Hepatic stellate cell (primary cell): ENCODE data around the gene TMED6.

ENCODE experiments used
- DNase-seq: peaks from one replicate; pipeline ENCODE4 v3.0.0; 2011; ENCODE audit warnings: low spot score

TMED6 gene

DNA sequence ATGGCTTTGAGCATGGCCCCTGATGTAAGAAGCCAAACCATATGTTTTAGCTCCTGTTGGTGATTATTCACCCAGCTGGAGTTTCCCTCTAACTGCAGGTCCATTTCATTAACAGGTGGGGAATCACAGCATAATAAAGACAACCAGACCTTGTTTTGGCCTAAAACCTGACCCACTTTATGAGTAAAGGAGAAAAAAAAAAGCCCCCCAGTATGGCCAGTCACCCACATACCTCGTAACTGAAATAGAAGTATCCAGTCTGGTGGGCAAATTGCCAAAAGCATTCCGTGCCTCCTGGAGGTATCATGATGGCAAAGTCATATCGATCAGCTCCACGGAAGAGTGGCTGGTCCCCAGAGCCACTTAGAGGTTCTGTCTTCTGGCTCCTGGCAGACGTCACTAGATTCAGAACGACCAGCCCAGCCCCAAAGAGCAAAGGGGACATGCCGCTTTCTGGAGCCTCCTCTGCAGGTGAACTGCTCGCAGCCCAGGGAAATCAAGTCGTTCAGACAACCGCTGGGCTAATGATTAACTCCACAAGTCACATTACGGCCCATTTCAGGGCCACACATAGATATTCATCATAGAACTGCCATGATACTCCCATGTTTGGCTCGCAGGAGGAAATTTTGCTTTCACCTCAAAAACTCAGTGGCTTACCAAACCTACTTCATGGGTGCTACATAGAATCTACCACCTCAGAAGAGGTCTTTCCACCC lies at the start of gene TMED6:
Gene TMED6 (minus strand): TSS at position 478 of the 719 bp plus-strand sequence. CDS start 33 bp downstream, at position 445.
- no peak for DNase-seq

GRCh38 chr16:69399361-69399760 lies 47.8 kb upstream of the TMED6 start:
- DNase-seq, result no peak

DNA sequence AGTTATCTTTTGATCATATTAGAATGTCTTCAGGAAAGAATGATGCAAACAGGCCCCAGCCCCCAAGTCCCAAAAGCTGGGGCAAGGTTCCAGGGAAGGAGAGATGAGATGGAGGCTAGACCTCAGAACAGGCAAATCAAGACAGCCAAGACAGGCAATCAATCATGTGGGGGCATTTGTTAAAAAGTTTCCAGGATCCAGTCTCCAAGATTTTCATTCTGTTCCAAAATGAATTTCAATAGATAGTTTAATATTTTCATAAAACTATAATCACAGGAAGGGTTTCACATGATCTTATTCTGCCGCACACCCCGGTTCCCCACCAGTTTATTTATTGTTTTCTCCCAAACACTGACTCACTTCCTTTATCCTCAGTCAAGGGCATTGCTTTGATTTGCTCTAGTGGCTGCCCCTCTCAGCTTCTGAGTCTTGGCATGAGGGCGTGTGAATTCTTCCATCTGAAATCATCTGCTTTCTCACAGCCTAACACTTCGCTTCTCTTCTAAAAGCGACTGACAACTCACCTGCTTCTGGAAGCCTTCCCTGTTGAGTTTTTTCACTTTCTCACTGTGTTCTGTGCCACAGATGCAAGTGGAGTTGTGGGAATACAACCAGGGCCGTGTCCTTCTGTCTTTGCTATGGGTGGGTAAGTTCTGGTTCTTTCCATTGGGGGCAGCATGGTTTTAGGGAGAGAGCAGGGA lies 46.4 kb upstream of the TMED6 start:
- peak; percentile 58 for DNase-seq

GRCh38 chr16:69396187-69397061 lies 44.8 kb upstream of the TMED6 start:
- DNase-seq, result peak; percentile 62

GRCh38 chr16:69395859-69396186 lies 44.2 kb upstream of the TMED6 start:
- DNase-seq, result no peak

GRCh38 chr16:69393898-69394849 lies 42.6 kb upstream of the TMED6 start:
- no peak for DNase-seq

- no peak for DNase-seq
Measured at GRCh38 chr16:69386596-69386995, 35.0 kb upstream of the TMED6 start.

DNA sequence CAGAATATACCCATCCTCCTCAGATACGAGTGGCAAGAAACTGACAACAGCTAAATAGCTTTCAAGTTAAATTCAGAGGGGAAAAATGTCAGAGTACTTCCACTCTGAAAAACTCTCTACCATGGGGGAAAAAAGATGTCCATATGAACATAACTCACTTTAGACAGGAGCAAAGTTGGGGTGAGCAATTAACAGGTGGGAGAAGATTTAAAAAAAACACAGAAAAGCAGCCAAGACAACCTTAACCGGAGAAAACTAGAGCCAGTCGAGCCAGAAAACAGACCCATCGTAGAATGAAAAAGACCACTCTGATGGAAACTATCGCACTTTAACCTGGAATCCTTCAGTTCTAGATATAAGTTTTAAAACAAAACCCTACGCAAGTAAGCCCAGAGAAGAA lies 33.4 kb upstream of the TMED6 start:
- DNase-seq, result no peak

DNA sequence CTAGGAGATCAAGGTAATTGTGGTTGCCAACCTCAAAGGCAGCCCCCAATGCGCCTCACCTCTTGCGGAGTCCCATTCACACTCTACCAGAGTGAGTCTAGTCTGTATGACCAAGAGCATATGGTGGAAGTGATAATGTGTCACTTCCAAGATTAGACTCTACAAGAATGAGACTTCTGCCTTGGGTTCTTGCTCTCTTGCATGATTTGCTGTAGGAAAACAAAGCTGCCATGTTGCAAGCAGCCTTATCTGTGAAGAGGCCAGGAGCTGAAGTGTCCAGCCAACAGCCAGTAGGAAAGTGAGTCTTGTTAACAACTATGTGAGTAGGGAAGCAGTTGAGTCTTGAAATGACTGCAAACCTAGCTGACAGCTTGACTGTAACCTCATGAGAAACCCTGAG lies 30.8 kb upstream of the TMED6 start:
- no peak for DNase-seq

DNA sequence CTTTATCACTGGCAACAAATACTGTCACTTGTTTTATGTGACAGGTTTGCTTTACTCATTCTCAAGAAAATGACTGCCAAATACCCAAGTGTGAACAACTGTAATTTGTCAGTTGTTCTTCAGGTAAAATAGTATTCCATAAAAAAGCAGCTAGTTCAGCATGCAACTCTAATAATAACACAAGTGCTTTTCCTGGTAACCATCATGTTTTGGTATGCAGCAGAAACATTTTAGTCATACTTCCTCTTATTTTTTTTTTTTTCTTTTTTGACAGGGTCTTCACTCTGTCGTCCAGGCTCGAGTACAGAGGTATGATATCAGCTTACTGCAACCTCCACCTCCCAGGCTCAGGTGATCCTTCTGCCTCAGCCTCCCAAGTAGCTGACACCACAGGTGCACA lies 29.6 kb upstream of the TMED6 start:
- no peak for DNase-seq

DNA sequence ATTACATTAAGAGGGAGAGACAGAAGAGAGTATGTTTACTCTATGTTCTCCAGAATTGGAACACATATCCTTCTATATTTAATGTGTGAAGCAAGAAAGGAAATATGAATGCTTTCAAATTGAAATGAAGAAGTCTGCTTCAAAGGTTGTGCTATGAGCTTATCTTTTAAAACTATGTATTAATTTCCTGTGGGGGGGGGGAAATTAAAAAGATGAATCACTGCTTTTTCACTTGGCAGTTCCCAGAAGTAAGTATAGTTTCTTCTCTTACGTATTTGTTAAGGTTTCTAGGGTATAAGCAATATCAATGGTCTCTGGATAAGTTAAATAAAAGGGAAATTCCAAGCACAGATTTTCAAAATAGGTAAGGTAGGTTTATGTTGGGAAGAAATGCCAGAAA lies 27.2 kb upstream of the TMED6 start:
- DNase-seq, result no peak

- DNase-seq, result no peak
Measured at GRCh38 chr16:69378036-69378435, 26.4 kb upstream of the TMED6 start.

DNA sequence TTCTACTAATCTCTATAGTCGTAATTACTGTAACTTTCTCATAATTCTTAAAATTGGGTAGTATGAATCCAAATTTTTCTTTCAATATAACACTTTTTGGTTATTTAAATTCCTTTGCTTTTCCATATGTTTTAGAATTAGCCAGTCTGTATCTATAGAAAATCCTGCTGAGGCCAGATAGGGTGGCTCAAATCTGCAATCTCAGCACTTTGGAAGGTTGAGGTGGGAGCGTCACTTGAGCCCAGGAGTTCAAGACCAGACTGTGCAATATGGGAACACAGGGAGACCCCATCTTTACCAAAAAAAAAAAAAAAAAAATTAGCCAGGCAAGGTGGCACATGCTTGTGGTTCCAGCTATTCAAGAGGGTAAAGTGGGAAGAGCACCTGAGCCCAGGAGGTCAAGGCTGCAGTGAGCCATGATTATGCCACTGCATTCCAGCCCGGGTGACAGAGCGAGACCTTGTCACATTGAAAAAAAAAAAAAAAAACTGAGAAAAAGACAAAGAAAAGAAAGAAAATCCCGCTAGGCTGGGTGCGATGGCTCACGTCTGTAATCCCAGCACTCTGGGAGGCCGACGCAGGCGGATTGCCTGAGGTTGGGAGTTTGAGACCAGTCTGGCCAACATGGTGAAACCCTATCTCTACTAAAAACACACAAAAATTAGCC lies 24.9 kb upstream of the TMED6 start:
- DNase-seq, result no peak

- no peak for DNase-seq
Measured at GRCh38 chr16:69373019-69373418, 21.4 kb upstream of the TMED6 start.

DNA sequence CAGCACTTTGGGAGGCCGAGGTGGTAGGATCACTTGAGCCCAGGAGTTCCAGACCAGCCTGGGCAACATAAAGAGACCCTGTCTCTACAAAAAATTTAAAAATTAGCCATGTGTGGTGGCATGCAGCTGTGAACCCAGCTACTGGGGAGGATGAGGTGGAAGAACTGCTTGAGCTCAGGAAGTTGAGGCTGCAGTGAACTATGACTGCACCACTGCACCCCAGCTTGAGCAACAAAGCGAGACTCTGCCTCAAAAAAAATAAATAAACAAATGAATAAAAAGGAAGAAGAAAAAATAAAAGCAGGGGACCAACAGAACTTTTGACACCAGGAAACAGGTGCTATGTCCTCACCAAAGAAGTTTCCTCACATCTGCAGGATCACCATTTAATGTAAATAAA lies 20.0 kb upstream of the TMED6 start:
- DNase-seq, result no peak

GRCh38 chr16:69368866-69369265 lies 17.3 kb upstream of the TMED6 start:
- DNase-seq, result no peak

GRCh38 chr16:69367980-69368379 lies 16.4 kb upstream of the TMED6 start:
- no peak for DNase-seq

GRCh38 chr16:69366431-69366830 lies 14.8 kb upstream of the TMED6 start:
- no peak for DNase-seq

DNA sequence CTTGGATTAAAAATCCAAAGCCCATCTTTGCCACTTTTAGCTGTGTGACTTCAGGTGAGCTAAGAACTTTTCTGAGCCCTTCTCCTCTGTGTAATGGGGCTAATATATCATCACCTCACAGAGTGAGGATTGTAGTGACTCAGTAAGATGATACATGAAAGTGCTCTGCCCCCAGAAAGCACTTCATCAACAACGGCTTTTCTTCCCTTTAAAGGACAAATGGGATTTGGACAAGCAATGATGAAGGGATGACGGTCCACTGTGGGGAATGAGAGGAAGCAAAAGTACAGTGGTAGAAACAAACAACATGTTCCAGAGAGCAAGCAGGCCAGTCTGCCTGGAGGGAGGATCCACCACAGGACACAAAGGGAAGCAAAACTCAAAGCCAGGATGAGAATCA lies 14.3 kb upstream of the TMED6 start:
- DNase-seq, result no peak

GRCh38 chr16:69364088-69364487 lies 12.5 kb upstream of the TMED6 start:
- no peak for DNase-seq

DNA sequence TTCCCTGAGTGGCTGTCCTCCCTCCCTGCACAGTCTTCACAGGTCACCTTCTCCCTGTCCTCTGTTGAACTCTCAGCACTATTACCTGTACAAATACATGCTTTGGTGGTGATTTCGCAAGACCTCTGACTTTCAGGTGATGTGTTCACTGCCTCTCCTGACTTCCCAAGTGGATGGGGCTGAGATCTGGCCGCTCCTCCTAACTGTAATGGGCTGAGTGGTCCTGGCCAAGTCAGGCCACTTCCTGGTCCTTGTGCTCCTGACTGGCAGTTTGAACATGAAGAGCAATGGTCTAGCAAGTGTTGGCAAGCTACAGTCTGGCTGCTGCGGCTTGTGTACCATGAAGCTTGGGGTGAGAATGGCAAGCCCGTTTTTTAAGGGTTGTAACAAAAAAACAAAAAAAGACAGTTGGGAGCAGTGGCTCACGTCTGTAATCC lies 11.7 kb upstream of the TMED6 start:
- no peak for DNase-seq
